ENCODE measurements around the gene CMTR1. TPM values are rescaled to one million over a fixed set of nuclear protein-coding genes. Genes with fewer than 3 reads are reported as not detected.
"Not testable (repeated sequence)": the region's sequence is repeated elsewhere in the genome, so short reads cannot be mapped to it uniquely, and the experiment has no call there.

Gene CMTR1
- total RNA-seq, 1 donor from 2014 or later = 41.7 TPM

DNA sequence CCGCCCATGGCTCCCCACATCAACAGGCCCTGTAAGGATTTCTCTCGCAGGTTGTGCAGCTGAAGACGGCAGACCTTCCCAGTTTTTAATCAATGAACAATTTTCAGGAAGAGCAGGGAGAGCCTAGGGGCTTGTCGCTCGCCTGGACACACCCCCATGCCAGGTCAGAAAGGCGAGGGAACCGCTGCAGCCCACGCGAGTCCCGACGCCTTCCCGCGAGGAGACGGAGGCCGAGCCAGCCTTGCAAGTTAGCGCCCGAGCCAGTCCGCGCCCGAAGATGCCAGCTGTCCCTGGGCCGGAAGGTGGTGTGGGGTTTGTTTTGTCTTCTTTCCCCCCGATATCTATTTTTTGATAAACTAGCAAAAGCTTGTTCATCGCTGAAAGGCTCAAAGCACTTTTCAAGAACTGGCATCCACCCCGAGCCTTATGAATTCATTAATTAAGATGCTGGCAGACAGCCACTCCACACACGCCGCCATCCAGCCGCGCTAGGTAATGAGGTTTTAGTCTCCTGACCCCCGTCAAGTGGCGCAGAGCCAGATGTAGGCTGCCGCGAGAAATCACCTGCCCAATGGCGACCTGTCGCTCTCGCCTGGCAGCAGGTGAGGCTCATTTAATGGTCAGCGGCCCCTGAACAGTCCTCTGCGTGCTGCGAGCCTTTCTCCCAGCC lies 60.1 kb downstream of the CMTR1 start:
- DNase-seq (ENCODE audit: low read depth) = peak; percentile 4

- DNase-seq (ENCODE audit: low read depth) = no peak
Observed at GRCh38 chr6:37493661-37493995, 60.6 kb downstream of the CMTR1 start.

DNA sequence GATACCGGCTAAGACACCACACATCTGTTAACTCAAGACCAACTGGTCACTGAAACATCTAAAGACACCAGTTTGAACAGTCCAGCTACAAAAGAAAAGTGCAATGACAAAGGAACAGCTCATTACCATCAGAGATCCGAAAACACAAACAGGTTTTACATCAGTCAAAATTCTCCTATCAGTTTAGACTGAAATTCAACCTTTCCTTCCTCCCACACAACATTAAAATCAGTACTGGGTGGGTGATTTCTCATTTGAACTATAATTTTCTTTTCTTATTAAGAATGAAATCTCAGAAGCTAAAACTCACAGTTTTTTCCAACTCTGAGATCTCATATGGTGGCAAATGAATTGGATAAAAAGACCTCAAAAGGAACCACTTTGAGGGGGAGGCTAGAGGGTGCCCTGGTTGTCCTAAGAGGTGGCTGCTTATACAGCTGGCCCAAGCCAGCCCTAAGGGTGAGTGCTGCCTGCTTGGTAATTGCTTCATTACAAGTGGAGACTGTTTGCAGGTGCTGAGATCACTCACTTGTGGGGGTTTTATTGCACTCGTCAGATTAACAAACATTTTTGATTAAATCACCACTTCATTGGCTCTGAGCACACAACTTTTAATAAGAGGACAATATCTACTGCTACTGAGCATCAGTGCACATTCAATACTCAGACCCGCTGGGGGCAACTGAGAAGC lies 62.4 kb downstream of the CMTR1 start:
- DNase-seq (ENCODE audit: low read depth) = peak; percentile 29

- DNase-seq (ENCODE audit: low read depth) = no peak
Observed at GRCh38 chr6:37496951-37497885, 64.2 kb downstream of the CMTR1 start.

DNA sequence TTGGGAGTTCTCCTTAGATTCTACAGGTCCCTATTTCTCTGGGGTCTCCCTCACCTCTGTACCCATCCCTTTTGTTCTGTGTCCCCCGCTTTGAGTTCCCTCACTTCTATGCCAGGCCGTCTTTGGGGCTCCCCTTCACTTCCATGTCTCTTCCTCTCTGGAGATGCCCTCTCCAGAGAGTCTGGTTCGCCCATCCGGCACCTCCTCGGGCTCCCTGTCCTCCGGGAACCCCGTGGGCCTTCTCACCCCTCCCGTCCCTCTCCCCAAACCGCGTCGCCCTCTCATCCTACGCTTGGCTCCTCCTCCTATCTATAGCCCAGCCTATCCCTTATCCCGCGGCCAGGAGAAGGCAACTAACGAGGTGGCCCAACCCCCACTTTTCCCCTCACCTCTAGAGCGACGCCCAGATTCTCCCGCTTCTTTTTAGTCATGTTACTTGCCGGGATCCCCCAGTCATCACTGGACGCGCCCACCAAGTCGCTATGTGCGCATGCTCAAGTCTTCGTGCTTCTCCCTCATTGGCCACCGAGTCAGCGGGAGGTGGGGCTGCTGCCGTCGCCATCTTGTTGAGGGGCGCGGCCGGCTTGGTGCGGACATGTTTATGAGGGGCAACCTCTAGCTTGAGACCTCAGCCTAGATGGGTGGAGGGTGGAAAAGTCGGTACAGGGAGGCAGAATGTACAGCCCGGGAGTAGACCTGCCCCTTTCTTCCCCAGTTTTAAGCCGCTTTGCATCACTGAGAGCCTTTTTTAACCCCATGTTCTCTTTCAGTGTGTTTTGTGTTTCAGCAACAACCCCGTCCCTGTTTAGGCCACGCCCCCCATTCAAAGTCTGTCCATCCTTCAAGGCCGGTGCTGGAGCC lies 66.6 kb downstream of the CMTR1 start, which contains the start of gene CCDC167:
CCDC167 (minus strand) TSS at position 461 of the 861 bp plus-strand sequence; CDS start at position 431, 30 bp downstream.
- peak; percentile 92 for DNase-seq (ENCODE audit: low read depth)

DNA sequence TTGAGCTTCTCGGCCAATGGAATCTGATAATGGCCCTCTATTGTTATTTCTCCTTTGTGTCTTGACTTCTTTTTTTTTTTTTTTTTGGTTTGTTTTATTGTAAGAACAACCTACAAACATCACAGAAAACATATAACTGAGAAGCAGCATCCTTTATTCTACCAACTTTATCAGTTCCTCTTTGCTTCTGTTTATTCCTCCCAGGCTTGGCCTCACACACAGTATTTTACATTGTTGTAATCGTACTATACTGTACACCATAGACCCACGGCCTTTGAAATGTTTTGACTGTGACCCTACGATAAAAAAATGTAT lies 67.2 kb downstream of the CMTR1 start:
- no peak for DNase-seq (ENCODE audit: low read depth)

GRCh38 chr6:37500904-37501303 lies 67.9 kb downstream of the CMTR1 start:
- not testable (repeated sequence) for DNase-seq (ENCODE audit: low read depth)

- DNase-seq (ENCODE audit: low read depth) = no peak
Observed at GRCh38 chr6:37501632-37502491, 68.8 kb downstream of the CMTR1 start.

GRCh38 chr6:37502703-37503291 lies 69.8 kb downstream of the CMTR1 start:
- no peak for DNase-seq (ENCODE audit: low read depth)

DNA sequence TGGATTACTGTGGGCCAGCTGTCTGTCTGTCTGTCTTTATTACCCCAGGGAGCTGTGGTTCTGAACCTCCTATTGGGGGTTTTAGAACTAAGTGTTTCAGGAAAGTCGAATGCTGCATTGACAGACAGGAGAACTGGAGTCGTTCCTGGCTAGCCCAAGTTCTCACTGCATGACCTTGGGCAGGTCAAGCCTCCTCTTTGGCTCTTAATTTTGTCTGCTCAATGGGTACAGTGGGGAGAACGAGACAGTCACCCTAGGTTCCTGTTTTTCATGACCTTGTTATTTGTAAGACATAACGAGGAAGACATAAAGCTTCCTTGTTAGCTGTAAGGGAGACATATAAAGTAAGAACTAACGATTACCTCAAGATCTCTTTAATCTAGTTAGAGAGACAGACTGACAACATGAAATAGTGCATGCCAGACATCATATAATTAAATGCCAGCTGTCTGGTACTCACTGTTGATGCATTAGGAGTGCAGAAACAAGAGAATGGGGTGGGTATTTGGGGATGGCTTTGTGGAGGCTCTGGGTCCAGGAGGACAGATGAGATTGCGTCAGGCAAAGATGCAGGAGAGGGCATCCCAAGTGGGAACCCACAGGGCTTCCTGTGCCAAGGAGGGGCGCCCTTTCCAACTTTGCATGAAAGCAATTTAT lies 70.4 kb downstream of the CMTR1 start:
- DNase-seq (ENCODE audit: low read depth) = no peak

DNA sequence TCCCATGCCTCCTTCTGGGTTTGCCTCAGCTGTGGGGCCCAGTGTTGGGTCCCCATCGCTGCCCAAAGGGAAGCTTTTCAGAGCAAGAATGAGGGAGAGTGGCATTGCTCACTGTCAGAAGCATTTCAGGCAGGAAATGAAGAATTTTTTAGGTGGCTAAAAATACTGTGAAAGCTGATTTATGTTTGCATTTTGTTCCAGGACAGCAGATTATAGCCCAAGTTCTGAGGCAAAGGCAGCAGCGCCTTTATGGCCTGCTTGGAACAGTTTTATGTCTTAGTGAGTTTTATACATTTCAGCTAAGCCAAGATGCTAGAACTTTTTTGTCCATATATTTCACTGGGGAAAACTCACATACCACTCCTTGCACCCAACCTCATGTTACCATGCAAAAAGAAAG lies 71.0 kb downstream of the CMTR1 start:
- DNase-seq (ENCODE audit: low read depth) = no peak

- DNase-seq (ENCODE audit: low read depth) = no peak
Observed at GRCh38 chr6:37506479-37506878, 73.5 kb downstream of the CMTR1 start.

GRCh38 chr6:37507077-37507476 lies 74.1 kb downstream of the CMTR1 start:
- no peak for DNase-seq (ENCODE audit: low read depth)

- no peak for DNase-seq (ENCODE audit: low read depth)
Observed at GRCh38 chr6:37507690-37508421, 74.8 kb downstream of the CMTR1 start.

DNA sequence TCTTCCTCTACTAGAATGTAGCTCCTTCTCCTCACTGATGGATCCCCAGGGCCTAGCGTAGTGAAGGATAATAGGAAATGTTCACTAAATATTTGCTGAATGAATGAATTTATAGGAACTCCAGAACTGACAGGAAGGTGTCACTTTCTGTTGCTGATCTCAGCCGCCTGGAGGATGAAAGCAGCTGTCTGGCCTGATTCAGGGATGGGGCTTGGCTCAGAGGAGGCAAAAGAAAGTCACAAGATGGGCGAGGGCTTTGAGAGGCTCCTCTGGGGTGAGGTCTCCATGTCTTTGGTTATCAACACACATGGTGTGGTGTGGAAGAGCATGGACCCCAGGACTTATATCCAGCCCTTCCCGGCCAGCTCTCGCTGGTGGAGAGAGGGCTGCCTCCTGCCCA lies 78.2 kb downstream of the CMTR1 start:
- no peak for DNase-seq (ENCODE audit: low read depth)

DNA sequence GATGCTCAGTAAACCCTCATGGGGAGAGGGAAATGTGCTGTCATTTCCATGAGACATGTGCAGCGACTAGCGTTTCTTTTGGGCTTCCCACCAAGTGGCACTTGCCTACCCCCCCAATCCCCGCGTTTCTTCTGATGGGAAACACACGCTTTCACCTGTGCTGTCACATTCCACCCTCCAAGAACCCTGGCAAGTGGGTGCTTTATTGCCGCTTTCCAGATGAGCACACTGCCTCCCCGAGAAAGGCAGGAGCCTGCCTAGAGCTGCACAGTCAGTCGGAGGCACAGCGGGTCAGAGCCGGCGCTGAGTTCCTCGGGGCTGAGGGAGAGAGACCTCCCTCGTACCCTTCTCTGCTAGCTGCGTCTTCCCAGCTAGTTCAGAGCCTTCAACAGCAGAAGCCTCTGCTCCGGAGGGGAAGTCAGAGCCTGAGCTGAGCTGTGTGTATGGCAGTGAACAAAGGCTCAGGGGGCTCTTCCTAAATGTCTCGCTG lies 78.9 kb downstream of the CMTR1 start:
- no peak for DNase-seq (ENCODE audit: low read depth)

DNA sequence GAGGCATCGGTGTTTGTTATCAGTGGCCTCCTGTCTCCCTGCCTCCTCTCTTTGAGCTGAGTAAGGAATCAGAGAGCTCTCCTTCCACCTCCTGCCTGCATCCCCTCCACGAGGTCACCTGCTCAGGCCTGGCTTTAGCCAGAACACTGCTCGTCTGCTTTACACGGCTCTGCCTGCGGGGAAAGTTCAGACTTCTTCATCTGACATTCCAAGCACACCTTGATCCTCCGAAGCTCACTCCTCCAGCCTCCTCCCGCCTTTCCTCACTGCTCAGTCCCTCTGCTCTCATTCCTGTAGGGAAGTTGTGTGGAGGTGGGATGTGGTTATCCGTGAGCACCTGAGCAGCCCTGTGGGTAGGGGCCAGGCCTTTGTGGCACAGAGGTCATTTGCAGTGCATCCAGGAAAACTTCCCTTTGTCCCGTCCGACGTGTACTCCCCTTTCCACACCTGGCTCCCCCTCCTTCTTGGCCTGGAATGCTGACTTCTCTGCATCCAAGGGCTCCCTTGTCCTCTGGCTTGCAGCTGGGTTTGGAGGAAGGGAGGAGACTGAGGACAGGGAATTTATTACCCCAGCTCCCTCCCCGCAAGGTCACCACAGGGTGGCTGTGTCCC lies 79.5 kb downstream of the CMTR1 start:
- DNase-seq (ENCODE audit: low read depth) = no peak

DNA sequence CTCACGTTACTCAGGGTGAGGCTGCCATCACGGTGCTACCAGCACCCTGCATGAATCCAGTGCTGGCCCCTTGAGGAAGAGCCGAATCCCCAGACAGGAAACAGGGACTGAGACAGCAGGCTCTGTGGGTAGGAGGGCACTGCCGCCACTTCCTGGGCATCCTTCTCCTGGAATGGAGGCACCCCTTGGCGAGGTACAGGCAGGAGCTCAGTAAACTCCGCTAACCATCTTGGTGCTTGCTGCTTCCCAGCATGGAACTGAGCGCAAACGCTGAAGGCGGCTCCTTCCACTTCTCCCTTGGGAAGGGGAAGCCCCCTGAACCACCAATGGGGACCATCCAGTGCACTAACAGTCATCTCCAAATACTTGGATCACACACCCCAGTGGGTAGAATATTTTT lies 80.1 kb downstream of the CMTR1 start:
- no peak for DNase-seq (ENCODE audit: low read depth)
